ENCODE results near the gene CKB.

CKB gene

GRCh38 chr14:103472939-103473338 is 49.7 kb downstream of the CKB start:
- no peak for DNase-seq (ENCODE audit: low read depth, low spot score)
- H3K4me3 ChIP-seq (ENCODE audit: low read length): no peak overlapping the region
- H3K27ac ChIP-seq (ENCODE audit: low read length): no peak overlapping the region
- WGBS (ENCODE audit: insufficient coverage, insufficient read length): no CpG with 5 or more reads among the region's 5 CpGs
- H3K27me3 ChIP-seq (ENCODE audit: control insufficient read depth, insufficient read depth, low read length): no peaks in the 10 kb centered on the region
- peaks cover 5% of the 10 kb centered on the region; the same call in 1 of the 2 replicates for H3K36me3 ChIP-seq (ENCODE audit: control insufficient read depth, insufficient read depth, low read length)
- H3K9me3 ChIP-seq (ENCODE audit: control insufficient read depth, insufficient read depth, low read length): no peaks in the 10 kb centered on the region
- no peaks in the 10 kb centered on the region for H3K4me1 ChIP-seq (ENCODE audit: control insufficient read depth, insufficient read depth, low read length)

Data from iPS DF 6.9 (cell line).